22Rv1 (cell line): ENCODE data around the gene ZNF274.

Experiments
- ZFX ChIP-seq: fragments of 450-650 bp; IDR thresholded peaks from 2 replicates; pipeline ENCODE4 v1.6.1; 2017; ENCODE audit warnings: antibody characterized with exemption, borderline replicate concordance
- TF ChIP-seq, protein P1 (sequence below): fragments of 450-650 bp; IDR thresholded peaks from 2 replicates; pipeline ENCODE4 v1.5.1; 2017; ENCODE audit warnings: mild to moderate bottlenecking

- TF ChIP-seq, protein P1, sequence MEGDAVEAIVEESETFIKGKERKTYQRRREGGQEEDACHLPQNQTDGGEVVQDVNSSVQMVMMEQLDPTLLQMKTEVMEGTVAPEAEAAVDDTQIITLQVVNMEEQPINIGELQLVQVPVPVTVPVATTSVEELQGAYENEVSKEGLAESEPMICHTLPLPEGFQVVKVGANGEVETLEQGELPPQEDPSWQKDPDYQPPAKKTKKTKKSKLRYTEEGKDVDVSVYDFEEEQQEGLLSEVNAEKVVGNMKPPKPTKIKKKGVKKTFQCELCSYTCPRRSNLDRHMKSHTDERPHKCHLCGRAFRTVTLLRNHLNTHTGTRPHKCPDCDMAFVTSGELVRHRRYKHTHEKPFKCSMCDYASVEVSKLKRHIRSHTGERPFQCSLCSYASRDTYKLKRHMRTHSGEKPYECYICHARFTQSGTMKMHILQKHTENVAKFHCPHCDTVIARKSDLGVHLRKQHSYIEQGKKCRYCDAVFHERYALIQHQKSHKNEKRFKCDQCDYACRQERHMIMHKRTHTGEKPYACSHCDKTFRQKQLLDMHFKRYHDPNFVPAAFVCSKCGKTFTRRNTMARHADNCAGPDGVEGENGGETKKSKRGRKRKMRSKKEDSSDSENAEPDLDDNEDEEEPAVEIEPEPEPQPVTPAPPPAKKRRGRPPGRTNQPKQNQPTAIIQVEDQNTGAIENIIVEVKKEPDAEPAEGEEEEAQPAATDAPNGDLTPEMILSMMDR, result no peak
- TF ChIP-seq ZFX, result no peak
Measured at GRCh38 chr19:58237324-58237723, 54.5 kb downstream of the ZNF274 start.
